Breast epithelium (tissue), 3 donors: Measurements from ENCODE around the gene OTUB2.

Source experiments
- POLR2A ChIP-seq: fragments of 450-650 bp; IDR thresholded peaks from one replicate; pipeline ENCODE4 v1.6.1; 2016; ENCODE audit warnings: antibody characterized with exemption, mild to moderate bottlenecking, moderate library complexity
- TF ChIP-seq, protein P1 (sequence below), 3 donors: fragments of 450-650 bp; IDR thresholded peaks; one replicate each; pipeline ENCODE4 v1.5.1; 2016 to 2017; ENCODE audit warnings: antibody characterized with exemption in 3 of 3, mild to moderate bottlenecking in 3 of 3, moderate library complexity in 3 of 3

DNA sequence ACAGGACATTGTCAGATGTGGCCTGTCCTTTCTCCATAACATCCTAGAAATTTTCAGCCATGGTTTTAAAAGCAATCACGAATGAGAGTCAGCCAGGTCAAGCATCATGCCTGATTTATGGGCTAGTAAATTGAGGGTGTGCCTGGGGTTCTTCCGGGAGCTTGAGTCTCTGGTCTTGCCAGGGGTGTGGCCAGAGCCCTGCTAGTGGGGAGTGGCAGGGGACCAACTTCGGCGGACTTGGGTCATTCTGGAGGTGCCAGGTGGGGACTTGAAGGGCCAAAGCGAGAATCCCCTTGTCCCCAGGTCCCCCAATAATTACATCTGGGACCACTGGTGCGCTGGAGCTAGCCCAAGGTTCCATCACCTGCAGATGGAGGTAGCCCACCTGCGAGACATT, 5.7 kb downstream of the OTUB2 start:
- no peak for TF ChIP-seq POLR2A
- TF ChIP-seq, protein P1, sequence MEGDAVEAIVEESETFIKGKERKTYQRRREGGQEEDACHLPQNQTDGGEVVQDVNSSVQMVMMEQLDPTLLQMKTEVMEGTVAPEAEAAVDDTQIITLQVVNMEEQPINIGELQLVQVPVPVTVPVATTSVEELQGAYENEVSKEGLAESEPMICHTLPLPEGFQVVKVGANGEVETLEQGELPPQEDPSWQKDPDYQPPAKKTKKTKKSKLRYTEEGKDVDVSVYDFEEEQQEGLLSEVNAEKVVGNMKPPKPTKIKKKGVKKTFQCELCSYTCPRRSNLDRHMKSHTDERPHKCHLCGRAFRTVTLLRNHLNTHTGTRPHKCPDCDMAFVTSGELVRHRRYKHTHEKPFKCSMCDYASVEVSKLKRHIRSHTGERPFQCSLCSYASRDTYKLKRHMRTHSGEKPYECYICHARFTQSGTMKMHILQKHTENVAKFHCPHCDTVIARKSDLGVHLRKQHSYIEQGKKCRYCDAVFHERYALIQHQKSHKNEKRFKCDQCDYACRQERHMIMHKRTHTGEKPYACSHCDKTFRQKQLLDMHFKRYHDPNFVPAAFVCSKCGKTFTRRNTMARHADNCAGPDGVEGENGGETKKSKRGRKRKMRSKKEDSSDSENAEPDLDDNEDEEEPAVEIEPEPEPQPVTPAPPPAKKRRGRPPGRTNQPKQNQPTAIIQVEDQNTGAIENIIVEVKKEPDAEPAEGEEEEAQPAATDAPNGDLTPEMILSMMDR (IDR thresholded peaks at IDR 0.05), result no peak
